H9 (cell line): ENCODE measurements around the gene ZNF474. TPM values are rescaled to one million over a fixed set of nuclear protein-coding genes. Genes with fewer than 3 reads are reported as not detected.

ENCODE experiments used
- DNase-seq: peaks from one replicate; pipeline ENCODE4 v3.0.0-alpha.2; 2017
- H2AFZ ChIP-seq: one replicate; pipeline ENCODE4 v1.6.1; 2013; ENCODE audit warnings: mild to moderate bottlenecking, low read length, control low read depth, moderate library complexity
- H2AK5ac ChIP-seq: 2 replicates; pipeline ENCODE4 v1.6.1; 2013; ENCODE audit warnings: low read length, control low read depth, mixed read lengths; ENCODE audit not compliant: insufficient read length
- H2BK120ac ChIP-seq: one replicate; pipeline ENCODE4 v1.6.1; 2013; ENCODE audit warnings: low read depth, mild to moderate bottlenecking, low read length, control low read depth, inconsistent platforms; ENCODE audit not compliant: poor library complexity, severe bottlenecking
- H2BK12ac ChIP-seq: 2 replicates; pipeline ENCODE4 v1.6.1; 2013; ENCODE audit warnings: low read length, control low read depth, mixed read lengths, low read depth; ENCODE audit not compliant: insufficient read length
- H2BK15ac ChIP-seq: 2 replicates; pipeline ENCODE4 v1.6.1; 2013; ENCODE audit warnings: low read depth, low read length, control low read depth
- H2BK20ac ChIP-seq: one replicate; pipeline ENCODE4 v1.6.1; 2013; ENCODE audit warnings: low read depth, mild to moderate bottlenecking, low read length, control low read depth, inconsistent platforms; ENCODE audit not compliant: poor library complexity, severe bottlenecking
- H2BK5ac ChIP-seq: 2 replicates; pipeline ENCODE4 v1.6.1; 2013; ENCODE audit warnings: low read length, control low read depth, mixed read lengths; ENCODE audit not compliant: insufficient read length
- H3K14ac ChIP-seq: 2 replicates; pipeline ENCODE4 v1.6.1; 2013; ENCODE audit warnings: low read length, control low read depth; ENCODE audit not compliant: insufficient read depth
- H3K18ac ChIP-seq: 2 replicates; pipeline ENCODE4 v1.6.1; 2013; ENCODE audit warnings: low read depth, mild to moderate bottlenecking, mixed read lengths, low read length, control low read depth; ENCODE audit not compliant: insufficient read length
- H3K23ac ChIP-seq: 2 replicates; pipeline ENCODE4 v1.6.1; 2013; ENCODE audit warnings: low read length, control low read depth, mixed read lengths, low read depth; ENCODE audit not compliant: insufficient read length
- H3K23me2 ChIP-seq: 2 replicates; pipeline ENCODE4 v1.6.1; 2013; ENCODE audit warnings: low read depth, mild to moderate bottlenecking, mixed read lengths, low read length, control low read depth; ENCODE audit not compliant: insufficient read length, poor library complexity, severe bottlenecking
- H3K27ac ChIP-seq: 2 replicates; pipeline ENCODE4 v1.5.1; 2013; ENCODE audit warnings: low read length, control low read depth, mixed read lengths, low read depth; ENCODE audit not compliant: insufficient read length
- H3K27me3 ChIP-seq: 2 replicates; pipeline ENCODE4 v1.6.1; 2013; ENCODE audit warnings: low read length, control low read depth, inconsistent platforms; ENCODE audit not compliant: insufficient read depth
- H3K4ac ChIP-seq: 2 replicates; pipeline ENCODE4 v1.6.1; 2013; ENCODE audit warnings: low read depth, mild to moderate bottlenecking, control low read depth, inconsistent platforms, low read length, moderate library complexity
- H3K4me1 ChIP-seq: 2 replicates; pipeline ENCODE4 v1.6.1; 2013; ENCODE audit warnings: low read length, control low read depth, inconsistent platforms; ENCODE audit not compliant: insufficient read depth
- H3K4me2 ChIP-seq: 2 replicates; pipeline ENCODE4 v1.6.1; 2013; ENCODE audit warnings: low read length, control low read depth, mixed read lengths; ENCODE audit not compliant: insufficient read length, insufficient read depth
- H3K56ac ChIP-seq: 2 replicates; pipeline ENCODE4 v1.6.1; 2013; ENCODE audit warnings: low read depth, mild to moderate bottlenecking, mixed read lengths, low read length, control low read depth; ENCODE audit not compliant: insufficient read length
- H3K79me1 ChIP-seq: 2 replicates; pipeline ENCODE4 v1.6.1; 2013; ENCODE audit warnings: low read depth, mild to moderate bottlenecking, moderate library complexity, low read length, control low read depth, inconsistent platforms; ENCODE audit not compliant: insufficient read depth, poor library complexity, severe bottlenecking
- H3K79me2 ChIP-seq: 2 replicates; pipeline ENCODE4 v1.6.1; 2013; ENCODE audit warnings: low read length, control low read depth, inconsistent platforms; ENCODE audit not compliant: insufficient read depth
- H3K9ac ChIP-seq: 2 replicates; pipeline ENCODE4 v1.6.1; 2013; ENCODE audit warnings: low read length, control low read depth, mixed read lengths; ENCODE audit not compliant: insufficient read length; ENCODE audit errors: extremely low read depth
- H3K9me3 ChIP-seq: one replicate; pipeline ENCODE4 v1.6.1; 2013; ENCODE audit warnings: low read depth, low read length, inconsistent platforms; ENCODE audit not compliant: control insufficient read depth
- H3T11ph ChIP-seq: one replicate; pipeline ENCODE4 v1.6.1; 2013; ENCODE audit warnings: mild to moderate bottlenecking, low read length, control low read depth, inconsistent platforms
- H4K20me1 ChIP-seq: one replicate; pipeline ENCODE4 v1.6.1; 2013; ENCODE audit not compliant: control insufficient read depth, insufficient read length, insufficient read depth
- H4K5ac ChIP-seq: 2 replicates; pipeline ENCODE4 v1.6.1; 2013; ENCODE audit warnings: low read depth, mild to moderate bottlenecking, mixed read lengths, low read length, control low read depth; ENCODE audit not compliant: insufficient read length
- H4K8ac ChIP-seq: replicated peaks from 2 replicates; pipeline ENCODE4 v1.6.1; 2013; ENCODE audit warnings: low read length, control low read depth, mixed read lengths, low read depth; ENCODE audit not compliant: insufficient read length
- H4K91ac ChIP-seq: 2 replicates; pipeline ENCODE4 v1.6.1; 2013; ENCODE audit warnings: low read depth, mild to moderate bottlenecking, moderate library complexity, mixed read lengths, low read length, control low read depth; ENCODE audit not compliant: insufficient read length
- H3K27ac Mint-ChIP-seq, 3 experiments: 2 replicates in 2 of 3; 3 replicates in 1 of 3; pipeline ENCODE4 v1.8.0; 2020 to 2021; ENCODE audit warnings: mixed read lengths in 3 of 3, mild to moderate bottlenecking in 1 of 3, moderate library complexity in 1 of 3
- H3K27me3 Mint-ChIP-seq: 2 replicates; pipeline ENCODE4 v1.8.0; 2021; ENCODE audit warnings: low read depth, mild to moderate bottlenecking, moderate library complexity, mixed read lengths
- H3K36me3 Mint-ChIP-seq, 3 experiments: 2 replicates in 2 of 3; 3 replicates in 1 of 3; pipeline ENCODE4 v1.8.0; 2020 to 2021; ENCODE audit warnings: low read depth in 3 of 3, mixed read lengths in 3 of 3; ENCODE audit not compliant: insufficient read depth in 1 of 3
- H3K4me1 Mint-ChIP-seq, 2 experiments: 2 replicates each; pipeline ENCODE4 v1.8.0; 2020; ENCODE audit warnings: mixed read lengths in 2 of 2
- H3K4me3 Mint-ChIP-seq, 2 experiments: 2 replicates in 1 of 2; 3 replicates in 1 of 2; pipeline ENCODE4 v1.8.0; 2020 to 2021; ENCODE audit warnings: mild to moderate bottlenecking in 2 of 2, mixed read lengths in 2 of 2, moderate library complexity in 1 of 2
- H3K9me3 Mint-ChIP-seq, 2 experiments: 2 replicates in 1 of 2; 3 replicates in 1 of 2; pipeline ENCODE4 v1.8.0; 2020; ENCODE audit warnings: mild to moderate bottlenecking in 2 of 2, mixed read lengths in 2 of 2, moderate library complexity in 1 of 2
- CTCF ChIP-seq: fragments of 200-600 bp; sonication (generic); conservative IDR thresholded peaks from 3 replicates; pipeline ENCODE4 v1.8.0; 2021; ENCODE audit warnings: antibody characterized with exemption, mild to moderate bottlenecking
- WGBS: extraction: QIAGEN DNeasy Blood & Tissue Kit; methylation state at CpG from one replicate; pipeline ENCODE4 v1.1.7; 2013; ENCODE audit warnings: missing lambda C conversion rate, low lambda C conversion rate, mixed read lengths; ENCODE audit not compliant: insufficient read length; ENCODE audit errors: extremely low coverage; 5-methylcytosine and 5-hydroxymethylcytosine counted together
- total RNA-seq: library from RNA; stranded (reverse); gene quantifications from 2 replicates; pipeline ENCODE4 v1.2.1, GENCODE V29; 2021

Gene ZNF474
- total RNA-seq, 1 experiment from 2014 or later, result not detected

GRCh38 chr5:122154910-122155309 is 25.6 kb downstream of the ZNF474 start:
- no peaks in the 10 kb centered on the region for H3K79me1 ChIP-seq
- TF ChIP-seq CTCF, result no peak
- no peak overlapping the region for H3T11ph ChIP-seq
- H4K8ac ChIP-seq, result no peak overlapping the region
- Mint-ChIP-seq H3K4me1 (no peaks in the 10 kb centered on the region), H3K27me3 (no peaks in the 10 kb centered on the region; the same call in 1 of the 2 replicates), H3K9me3 (no peaks in the 10 kb centered on the region), H3K27ac (no peak overlapping the region), H3K4me3 (no peak overlapping the region), H3K36me3 (no peaks in the 10 kb centered on the region; a peak in 1 of 7 replicates)
- no peak overlapping the region for H2BK12ac ChIP-seq
- no peaks in the 10 kb centered on the region for H3K9me3 ChIP-seq
- no CpG with 5 or more reads among the region's 7 CpGs for WGBS
- H3K23me2 ChIP-seq, result no peaks in the 10 kb centered on the region
- H3K56ac ChIP-seq, result no peak overlapping the region
- H3K4me2 ChIP-seq, result no peak overlapping the region
- no peak overlapping the region for H3K27ac ChIP-seq
- H3K23ac ChIP-seq, result no peak overlapping the region
- no peaks in the 10 kb centered on the region for H3K4me1 ChIP-seq
- no peak overlapping the region for H4K91ac ChIP-seq
- no peak overlapping the region for H2BK120ac ChIP-seq
- H2AFZ ChIP-seq, result no peak overlapping the region
- no peaks in the 10 kb centered on the region for H3K79me2 ChIP-seq
- no peaks in the 10 kb centered on the region for H4K20me1 ChIP-seq
- H3K14ac ChIP-seq, result no peak overlapping the region
- H2BK5ac ChIP-seq, result no peak overlapping the region
- H3K9ac ChIP-seq, result no peak overlapping the region
- DNase-seq, result no peak
- H2AK5ac ChIP-seq, result no peak overlapping the region
- H3K18ac ChIP-seq, result no peak overlapping the region
- no peak overlapping the region for H2BK15ac ChIP-seq
- no peak overlapping the region for H2BK20ac ChIP-seq
- H3K4ac ChIP-seq, result no peak overlapping the region
- no peak overlapping the region for H4K5ac ChIP-seq
- no peaks in the 10 kb centered on the region for H3K27me3 ChIP-seq
